ENCODE results near the gene CSKMT. TPM values are rescaled to one million over a fixed set of nuclear protein-coding genes. Genes with fewer than 3 reads are reported as not detected.
"Not testable (repeated sequence)": the region's sequence is repeated elsewhere in the genome, so short reads cannot be mapped to it uniquely, and the experiment has no call there.

The CSKMT gene
- total and polyA plus RNA-seq, 4 donors = 5.3 to 37.1 (median 15.4) TPM

DNA sequence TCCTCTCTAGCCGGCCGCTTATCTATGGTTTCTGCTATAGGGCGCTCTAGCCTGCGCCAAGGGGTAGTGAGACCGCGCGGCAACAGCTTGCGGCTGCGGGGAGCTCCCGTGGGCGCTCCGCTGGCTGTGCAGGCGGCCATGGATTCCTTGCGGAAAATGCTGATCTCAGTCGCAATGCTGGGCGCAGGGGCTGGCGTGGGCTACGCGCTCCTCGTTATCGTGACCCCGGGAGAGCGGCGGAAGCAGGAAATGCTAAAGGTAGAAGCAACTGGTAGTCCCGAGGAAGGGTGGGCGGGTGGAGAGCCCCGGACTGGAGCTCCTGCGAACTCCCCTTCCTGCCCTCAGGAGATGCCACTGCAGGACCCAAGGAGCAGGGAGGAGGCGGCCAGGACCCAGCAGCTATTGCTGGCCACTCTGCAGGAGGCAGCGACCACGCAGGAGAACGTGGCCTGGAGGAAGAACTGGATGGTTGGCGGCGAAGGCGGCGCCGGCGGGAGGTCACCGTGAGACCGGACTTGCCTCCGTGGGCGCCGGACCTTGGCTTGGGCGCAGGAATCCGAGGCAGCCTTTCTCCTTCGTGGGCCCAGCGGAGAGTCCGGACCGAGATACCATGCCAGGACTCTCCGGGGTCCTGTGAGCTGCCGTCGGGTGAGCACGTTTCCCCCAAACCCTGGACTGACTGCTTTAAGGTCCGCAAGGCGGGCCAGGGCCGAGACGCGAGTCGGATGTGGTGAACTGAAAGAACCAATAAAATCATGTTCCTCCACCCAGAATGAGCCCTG lies 6.7 kb downstream of the CSKMT start, which contains the start of the genes LBHD1 and UQCC3:
TSS of gene LBHD1 (minus strand) at position 660 of the 782 bp plus-strand sequence. CDS start 2,236 bp downstream, outside the sequence.
TSS of gene UQCC3 (plus strand) at position 66 of the 782 bp plus-strand sequence. CDS start at position 139, 73 bp downstream.
- no peaks in the 10 kb centered on the region for H3K27me3 ChIP-seq (ENCODE audit: control insufficient read depth in 3 of 3, insufficient read depth in 3 of 3, low read length in 2 of 3)
- peak; percentile 83 to 94 (median 86) for DNase-seq
- H3K9me3 ChIP-seq (ENCODE audit: control insufficient read depth in 4 of 4, insufficient read depth in 3 of 4, low read length in 3 of 4) = no peaks in the 10 kb centered on the region
- peak within 1 kb of the TSS; percentile 65 for H3K4me3 ChIP-seq
- peak; percentile 83 for ATAC-seq (ENCODE audit: insufficient read depth, low FRiP score)
- H3K27ac ChIP-seq (ENCODE audit: low read depth in 1 of 2, low read length in 1 of 2) = peak within 1 kb of the TSS; percentile 76 to 89
- H3K4me1 ChIP-seq (ENCODE audit: control insufficient read depth in 5 of 5, insufficient read depth in 5 of 5, low read length in 5 of 5) = peaks cover 5 to 16% (median 11%) of the 10 kb centered on the region in 5 donors
- no peak for TF ChIP-seq CTCF (IDR thresholded peaks at IDR 0.05; ENCODE audit: control extremely low read depth, extremely low read depth)
- H3K36me3 ChIP-seq (ENCODE audit: control insufficient read depth in 4 of 4, insufficient read depth in 4 of 4, low read length in 4 of 4) = peaks cover 0 to 16% (median 11%) of the 10 kb centered on the region in 4 donors
- 0% methylated on average over 58 to 59 of the region's 59 CpGs for WGBS, 2 donors
- peak within 1 kb of the TSS; percentile 86 to 95 for H3K9ac ChIP-seq (ENCODE audit: insufficient read depth in 1 of 2, low read length in 2 of 2)

DNA sequence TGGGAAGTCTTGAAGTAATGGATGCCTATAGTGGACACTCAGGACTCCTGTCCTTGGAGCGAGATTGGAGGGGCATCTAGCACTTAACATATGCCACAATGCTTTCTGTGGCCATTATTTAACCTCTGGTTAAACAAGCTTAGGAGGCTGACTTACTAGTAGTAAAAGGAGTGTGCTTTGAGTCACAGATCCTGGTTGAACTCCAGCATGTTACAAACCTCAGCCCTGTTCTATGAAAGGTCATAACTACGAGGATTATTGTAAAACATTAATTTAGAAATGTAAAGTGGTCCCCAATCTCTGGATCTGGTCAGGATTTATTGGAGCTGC lies 8.0 kb downstream of the CSKMT start:
- ATAC-seq (ENCODE audit: insufficient read depth, low FRiP score) (no peak), DNase-seq (no peak)
- WGBS, 2 donors = 90 to 96% methylated on average over 2 of the region's 2 CpGs
- Histone ChIP-seq H3K4me3 (no peak overlapping the region), H3K9me3 (ENCODE audit: control insufficient read depth in 4 of 4, insufficient read depth in 3 of 4, low read length in 3 of 4) (no peaks in the 10 kb centered on the region), H3K9ac (ENCODE audit: insufficient read depth in 1 of 2, low read length in 2 of 2) (no peak overlapping the region), H3K27me3 (ENCODE audit: control insufficient read depth in 3 of 3, insufficient read depth in 3 of 3, low read length in 2 of 3) (no peaks in the 10 kb centered on the region), H3K4me1 (ENCODE audit: control insufficient read depth in 5 of 5, insufficient read depth in 5 of 5, low read length in 5 of 5) (peaks cover 5 to 14% (median 7%) of the 10 kb centered on the region in 5 donors), H3K36me3 (ENCODE audit: control insufficient read depth in 4 of 4, insufficient read depth in 4 of 4, low read length in 4 of 4) (peaks cover 0 to 19% (median 8%) of the 10 kb centered on the region in 4 donors), H3K27ac (ENCODE audit: low read depth in 1 of 2, low read length in 1 of 2) (no peak overlapping the region)
- TF ChIP-seq CTCF (IDR thresholded peaks at IDR 0.05; ENCODE audit: control extremely low read depth, extremely low read depth) = no peak

DNA sequence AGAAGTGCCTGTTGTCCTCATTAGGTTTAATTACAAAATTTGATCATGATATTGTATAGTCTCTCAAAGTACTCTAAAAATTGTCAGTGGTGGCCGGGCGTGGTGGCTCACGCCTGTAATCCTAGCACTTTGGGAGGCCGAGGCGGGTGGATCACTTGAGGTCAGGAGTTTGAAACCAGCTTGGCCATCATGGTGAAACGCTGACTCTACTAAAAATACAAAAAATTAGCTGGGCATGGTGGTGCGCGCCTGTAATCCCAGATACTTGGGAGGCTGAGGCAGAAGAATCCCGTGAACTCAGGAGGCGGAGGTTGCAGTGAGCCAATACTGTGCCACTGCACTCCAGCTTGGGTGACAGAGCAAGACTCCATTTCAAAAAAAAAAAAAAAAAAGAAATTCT lies 10.3 kb downstream of the CSKMT start:
- H3K9ac ChIP-seq (ENCODE audit: insufficient read depth in 1 of 2, low read length in 2 of 2); H3K27me3 ChIP-seq (ENCODE audit: control insufficient read depth in 3 of 3, insufficient read depth in 3 of 3, low read length in 2 of 3); ATAC-seq (ENCODE audit: insufficient read depth, low FRiP score); H3K9me3 ChIP-seq (ENCODE audit: control insufficient read depth in 4 of 4, insufficient read depth in 3 of 4, low read length in 3 of 4); DNase-seq; H3K4me3 ChIP-seq; H3K27ac ChIP-seq (ENCODE audit: low read depth in 1 of 2, low read length in 1 of 2): not testable (repeated sequence)
- Histone ChIP-seq H3K36me3 (ENCODE audit: control insufficient read depth in 4 of 4, insufficient read depth in 4 of 4, low read length in 4 of 4) (peaks cover 2 to 18% (median 7%) of the 10 kb centered on the region in 4 donors), H3K4me1 (ENCODE audit: control insufficient read depth in 5 of 5, insufficient read depth in 5 of 5, low read length in 5 of 5) (peaks cover 7 to 16% (median 7%) of the 10 kb centered on the region in 5 donors)
- WGBS, 2 donors = 94 to 96% methylated on average over 10 of the region's 10 CpGs

DNA sequence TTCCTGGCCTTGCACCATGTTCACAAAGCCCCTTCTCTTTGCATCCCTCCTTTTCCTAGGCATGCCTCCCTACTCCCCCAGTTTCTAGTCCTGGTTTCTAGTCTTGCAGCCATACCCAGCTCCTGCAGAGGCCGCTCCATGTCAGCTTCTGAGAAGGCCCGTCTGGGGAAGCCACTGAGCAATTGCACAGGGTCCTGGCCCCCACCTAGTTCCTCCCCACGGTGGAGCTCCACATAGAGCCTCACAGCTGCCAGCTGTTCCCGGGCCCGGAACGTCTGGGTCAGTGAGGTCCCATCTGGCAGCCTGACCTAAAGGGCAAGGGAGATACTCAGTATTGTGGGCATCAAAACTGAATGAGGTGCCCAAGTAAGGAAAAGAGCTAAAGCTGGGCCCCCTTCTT lies 11.6 kb downstream of the CSKMT start:
- 54 to 61% methylated on average over 6 of the region's 6 CpGs for WGBS, 2 donors
- no peak for DNase-seq
- Histone ChIP-seq H3K27me3 (ENCODE audit: control insufficient read depth in 3 of 3, insufficient read depth in 3 of 3, low read length in 2 of 3) (no peaks in the 10 kb centered on the region), H3K9ac (ENCODE audit: insufficient read depth in 1 of 2, low read length in 2 of 2) (no peak overlapping the region), H3K36me3 (ENCODE audit: control insufficient read depth in 4 of 4, insufficient read depth in 4 of 4, low read length in 4 of 4) (peaks cover 2 to 18% (median 7%) of the 10 kb centered on the region in 4 donors), H3K9me3 (ENCODE audit: control insufficient read depth in 4 of 4, insufficient read depth in 3 of 4, low read length in 3 of 4) (no peaks in the 10 kb centered on the region), H3K27ac (ENCODE audit: low read depth in 1 of 2, low read length in 1 of 2) (peak overlapping the region in 1 of 2 donors; percentile 41), H3K4me3 (no peak overlapping the region), H3K4me1 (ENCODE audit: control insufficient read depth in 5 of 5, insufficient read depth in 5 of 5, low read length in 5 of 5) (peaks cover 0 to 16% (median 7%) of the 10 kb centered on the region in 5 donors)
- ATAC-seq (ENCODE audit: insufficient read depth, low FRiP score) = no peak
- TF ChIP-seq CTCF (IDR thresholded peaks at IDR 0.05; ENCODE audit: control extremely low read depth, extremely low read depth) = no peak
